Activated T-cell treated with anti-CD3 and anti-CD28 coated beads, Interleukin-2, amount 50 U/mL, for 4 hours (primary cell): ENCODE data around the gene UROS. TPM values are rescaled to one million over a fixed set of nuclear protein-coding genes. Genes with fewer than 3 reads are reported as not detected.

ENCODE experiments used
- ATAC-seq, 2 donors: fragments of 200-7000 bp; cut with Tn5 transposase; one replicate each; pipeline ENCODE4 v1.10.0; 2021
- DNase-seq: peaks from one replicate; pipeline ENCODE4 v3.0.0-alpha.2; 2020
- H3K27me3 Mint-ChIP-seq: one replicate; pipeline ENCODE4 v1.8.0; 2021; ENCODE audit warnings: low read depth, mixed read lengths
- H3K36me3 Mint-ChIP-seq: one replicate; pipeline ENCODE4 v1.8.0; 2022; ENCODE audit warnings: mixed read lengths; ENCODE audit not compliant: insufficient read depth
- H3K4me1 Mint-ChIP-seq: one replicate; pipeline ENCODE4 v1.8.0; 2021; ENCODE audit warnings: low read depth, mixed read lengths
- H3K4me3 Mint-ChIP-seq: one replicate; pipeline ENCODE4 v1.8.0; 2021; ENCODE audit warnings: mild to moderate bottlenecking, moderate library complexity, mixed read lengths
- H3K9me3 Mint-ChIP-seq: one replicate; pipeline ENCODE4 v1.8.0; 2021; ENCODE audit warnings: mixed read lengths
- total RNA-seq, 3 donors: library from RNA; stranded (reverse); gene quantifications; one replicate each; pipeline ENCODE4 v1.2.1, GENCODE V29; 2021

The UROS gene
- total RNA-seq, 3 donors from 2014 or later = 28.0 to 35.1 (median 32.8) TPM

GRCh38 chr10:125742465-125742864 lies 80.6 kb downstream of the UROS start:
- DNase-seq (no peak), ATAC-seq (no peak)
- Mint-ChIP-seq H3K36me3 (peaks cover 70% of the 10 kb centered on the region), H3K4me1 (no peaks in the 10 kb centered on the region), H3K4me3 (no peak overlapping the region), H3K27me3 (no peaks in the 10 kb centered on the region), H3K9me3 (no peaks in the 10 kb centered on the region)

DNA sequence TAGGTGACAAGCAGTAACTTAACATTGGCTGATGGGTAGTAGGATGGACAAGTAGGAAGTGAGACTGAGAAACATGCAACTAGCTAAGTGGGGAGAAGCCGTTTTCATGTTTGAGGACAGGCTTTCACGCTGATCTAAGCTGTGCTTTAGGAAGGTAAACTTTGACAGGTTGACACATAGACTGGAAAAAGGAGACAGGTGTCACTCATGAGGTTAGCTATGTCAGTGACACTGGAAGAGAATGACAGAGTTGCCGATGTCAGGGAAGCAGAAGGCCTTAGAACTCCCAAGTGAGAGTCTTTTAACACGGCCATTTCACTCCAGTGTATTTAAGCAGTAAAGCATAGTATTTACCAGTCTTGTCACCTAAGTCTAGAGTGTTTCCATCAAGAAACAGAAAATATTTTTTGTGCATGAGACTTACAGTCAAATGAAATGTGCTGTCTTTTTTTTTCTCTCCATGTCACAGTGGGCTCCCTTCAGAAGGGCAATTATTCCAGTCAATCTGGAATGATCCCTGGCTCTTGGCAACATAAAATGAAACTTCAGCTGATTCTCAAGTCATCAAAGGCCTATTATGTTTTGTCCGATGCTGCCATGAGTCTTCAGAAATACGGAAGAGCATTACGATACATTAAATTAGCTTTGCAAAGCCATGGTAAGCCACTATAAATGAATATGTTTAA lies 82.9 kb downstream of the UROS start:
- Mint-ChIP-seq H3K4me1 (no peaks in the 10 kb centered on the region), H3K4me3 (no peak overlapping the region), H3K36me3 (peaks cover 78% of the 10 kb centered on the region), H3K27me3 (no peaks in the 10 kb centered on the region), H3K9me3 (no peaks in the 10 kb centered on the region)
- no peak for DNase-seq
- ATAC-seq = no peak

Other genes with a start within 250 kb of the UROS start
- gene TEX36, start 140.1 kb downstream of the UROS start, total RNA-seq = not detected
- 10 to 100 TPM; 25.4 to 25.6 (median 25.5) TPM for gene EDRF1, start 103.5 kb downstream of the UROS start, total RNA-seq
- gene MMP21, start 47.4 kb downstream of the UROS start, total RNA-seq = not detected
- 100 to 1,000 TPM; 159 to 175 (median 166) TPM for gene BCCIP, start 288 bp upstream of the UROS start, total RNA-seq
- gene DHX32, start 58.0 kb upstream of the UROS start, total RNA-seq = 10 to 100 TPM in 2 of 3 donors, 1 to 10 TPM in 1; 9.3 to 18.0 (median 13.0) TPM
- gene FANK1, start 73.3 kb upstream of the UROS start, total RNA-seq = under 1 TPM; 0.37 to 0.71 (median 0.66) TPM